ENCODE measurements around the gene NDUFS2. TPM values are rescaled to one million over a fixed set of nuclear protein-coding genes. Genes with fewer than 3 reads are reported as not detected.

Gene NDUFS2
- total and polyA plus RNA-seq, 9 of the 15 experiments (the other 6 are each of a cell fraction or from before 2014, with no cell fraction given): 70.0 to 176 (median 141) TPM

DNA sequence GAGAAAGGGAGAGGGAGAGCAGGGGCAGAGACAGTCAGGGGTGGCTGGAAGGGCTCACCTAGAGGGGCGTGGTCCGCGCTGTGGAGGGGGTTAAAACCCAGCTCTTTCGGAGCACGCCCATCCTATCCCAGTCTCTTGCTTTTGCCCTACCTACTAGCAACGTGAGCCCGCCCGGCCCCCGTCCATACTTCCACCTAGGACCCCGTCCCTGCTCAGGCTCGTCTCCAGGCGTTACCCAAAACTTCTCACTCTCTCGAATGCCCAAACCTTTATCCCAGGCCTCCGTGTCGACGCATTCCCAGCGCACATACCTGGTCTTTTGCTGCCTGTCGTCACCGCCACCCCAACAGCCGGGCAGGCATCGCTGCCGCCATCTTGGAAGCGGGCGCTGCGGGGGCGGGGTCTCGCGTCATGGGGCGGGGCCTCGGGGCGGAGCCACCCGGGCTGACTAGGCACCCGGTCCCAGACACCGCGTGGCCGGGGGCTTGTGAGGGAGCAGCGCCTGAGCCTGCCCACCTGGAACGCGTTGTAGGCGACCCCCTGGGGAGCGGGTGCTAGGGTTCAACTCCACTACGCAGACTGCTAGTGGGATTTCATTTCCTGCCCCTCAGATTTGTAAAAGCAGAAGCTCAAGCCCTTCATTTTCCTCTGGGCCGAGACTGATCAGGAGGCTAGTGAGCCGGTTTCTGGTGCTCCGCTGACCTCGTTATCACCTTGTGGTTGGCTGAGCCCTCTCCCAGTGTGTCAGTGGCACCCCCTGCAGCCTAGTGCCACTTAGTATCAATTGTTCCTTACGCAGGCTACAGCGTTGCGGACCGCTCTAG, 24.8 kb upstream of the NDUFS2 start, which contains the start of gene B4GALT3 (continued):
- TF ChIP-seq THRAP3 (IDR thresholded peaks at IDR 0.05; ENCODE audit: borderline replicate concordance) (0 out of 2 replicates have a peak, but pooled peaks have one; percentile 50), ZNF780A (CRISPR knock-in tag; IDR thresholded peaks at IDR 0.05) (no peak), ZEB2 (IDR thresholded peaks at IDR 0.05) (0 out of 2 replicates have a peak, but pooled peaks have one; percentile 11), ZNF354B (CRISPR knock-in tag; IDR thresholded peaks at IDR 0.05) (no peak), ZNF76 (CRISPR knock-in tag; IDR thresholded peaks at IDR 0.05; ENCODE audit: borderline replicate concordance) (0 out of 2 replicates have a peak, but pooled peaks have one; percentile 52), ZBTB7A (IDR thresholded peaks at IDR 0.05; ENCODE audit: borderline replicate concordance, control insufficient read depth, low read depth, low read length) (peak; percentile 68), FOXA3 (CRISPR knock-in tag; conservative IDR thresholded peaks at IDR 0.05 in 1 of 2, IDR thresholded peaks at IDR 0.05 in 1 of 2) (peak in 1 of 2 experiments; percentile 36; a peak in 1 of 4 replicates), STAG1 (CRISPR knock-in tag; IDR thresholded peaks at IDR 0.05; ENCODE audit: borderline replicate concordance) (0 out of 2 replicates have a peak, but pooled peaks have one; percentile 3), ZBED1 (IDR thresholded peaks at IDR 0.05) (0 out of 2 replicates have a peak, but pooled peaks have one; percentile 13), NR1H2 (CRISPR knock-in tag; IDR thresholded peaks at IDR 0.05) (peak; percentile 68), POLR2AphosphoS5 (IDR thresholded peaks at IDR 0.05; ENCODE audit: control insufficient read depth, insufficient read depth, low read depth, low read length) (peak; percentile 84), ZNF431 (CRISPR knock-in tag; IDR thresholded peaks at IDR 0.05) (0 out of 2 replicates have a peak, but pooled peaks have one; percentile 60), ZNF224 (CRISPR knock-in tag; IDR thresholded peaks at IDR 0.05) (no peak)
- TF ChIP-seq, protein P1, sequence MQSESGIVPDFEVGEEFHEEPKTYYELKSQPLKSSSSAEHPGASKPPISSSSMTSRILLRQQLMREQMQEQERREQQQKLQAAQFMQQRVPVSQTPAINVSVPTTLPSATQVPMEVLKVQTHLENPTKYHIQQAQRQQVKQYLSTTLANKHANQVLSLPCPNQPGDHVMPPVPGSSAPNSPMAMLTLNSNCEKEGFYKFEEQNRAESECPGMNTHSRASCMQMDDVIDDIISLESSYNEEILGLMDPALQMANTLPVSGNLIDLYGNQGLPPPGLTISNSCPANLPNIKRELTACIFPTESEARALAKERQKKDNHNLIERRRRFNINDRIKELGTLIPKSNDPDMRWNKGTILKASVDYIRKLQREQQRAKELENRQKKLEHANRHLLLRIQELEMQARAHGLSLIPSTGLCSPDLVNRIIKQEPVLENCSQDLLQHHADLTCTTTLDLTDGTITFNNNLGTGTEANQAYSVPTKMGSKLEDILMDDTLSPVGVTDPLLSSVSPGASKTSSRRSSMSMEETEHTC (IDR thresholded peaks at IDR 0.05): no peak
- TF ChIP-seq, protein P2, sequence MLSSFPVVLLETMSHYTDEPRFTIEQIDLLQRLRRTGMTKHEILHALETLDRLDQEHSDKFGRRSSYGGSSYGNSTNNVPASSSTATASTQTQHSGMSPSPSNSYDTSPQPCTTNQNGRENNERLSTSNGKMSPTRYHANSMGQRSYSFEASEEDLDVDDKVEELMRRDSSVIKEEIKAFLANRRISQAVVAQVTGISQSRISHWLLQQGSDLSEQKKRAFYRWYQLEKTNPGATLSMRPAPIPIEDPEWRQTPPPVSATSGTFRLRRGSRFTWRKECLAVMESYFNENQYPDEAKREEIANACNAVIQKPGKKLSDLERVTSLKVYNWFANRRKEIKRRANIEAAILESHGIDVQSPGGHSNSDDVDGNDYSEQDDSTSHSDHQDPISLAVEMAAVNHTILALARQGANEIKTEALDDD (IDR thresholded peaks at IDR 0.05): peak; percentile 90
- TF ChIP-seq, protein P3, sequence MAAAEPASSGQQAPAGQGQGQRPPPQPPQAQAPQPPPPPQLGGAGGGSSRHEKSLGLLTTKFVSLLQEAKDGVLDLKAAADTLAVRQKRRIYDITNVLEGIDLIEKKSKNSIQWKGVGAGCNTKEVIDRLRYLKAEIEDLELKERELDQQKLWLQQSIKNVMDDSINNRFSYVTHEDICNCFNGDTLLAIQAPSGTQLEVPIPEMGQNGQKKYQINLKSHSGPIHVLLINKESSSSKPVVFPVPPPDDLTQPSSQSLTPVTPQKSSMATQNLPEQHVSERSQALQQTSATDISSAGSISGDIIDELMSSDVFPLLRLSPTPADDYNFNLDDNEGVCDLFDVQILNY (CRISPR knock-in tag; IDR thresholded peaks at IDR 0.05): peak; percentile 69; the same call in 1 of the 2 replicates
- TF ChIP-seq, protein P4, sequence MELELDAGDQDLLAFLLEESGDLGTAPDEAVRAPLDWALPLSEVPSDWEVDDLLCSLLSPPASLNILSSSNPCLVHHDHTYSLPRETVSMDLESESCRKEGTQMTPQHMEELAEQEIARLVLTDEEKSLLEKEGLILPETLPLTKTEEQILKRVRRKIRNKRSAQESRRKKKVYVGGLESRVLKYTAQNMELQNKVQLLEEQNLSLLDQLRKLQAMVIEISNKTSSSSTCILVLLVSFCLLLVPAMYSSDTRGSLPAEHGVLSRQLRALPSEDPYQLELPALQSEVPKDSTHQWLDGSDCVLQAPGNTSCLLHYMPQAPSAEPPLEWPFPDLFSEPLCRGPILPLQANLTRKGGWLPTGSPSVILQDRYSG (tag; conservative IDR thresholded peaks at IDR 0.05; ENCODE audit: low read depth): 0 out of 2 replicates have a peak, but pooled peaks have one; percentile 57
- TF ChIP-seq, protein P5, sequence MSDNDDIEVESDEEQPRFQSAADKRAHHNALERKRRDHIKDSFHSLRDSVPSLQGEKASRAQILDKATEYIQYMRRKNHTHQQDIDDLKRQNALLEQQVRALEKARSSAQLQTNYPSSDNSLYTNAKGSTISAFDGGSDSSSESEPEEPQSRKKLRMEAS (CRISPR knock-in tag; IDR thresholded peaks at IDR 0.05): peak; percentile 96
